Gastroesophageal sphincter (tissue), 3 donors: ENCODE data around the gene SLC22A15.

Experiments
- EP300 ChIP-seq: sonication (generic); formaldehyde crosslinking; IDR thresholded peaks from one replicate; pipeline ENCODE4 v1.6.1; 2017; ENCODE audit warnings: antibody characterized with exemption, mild to moderate bottlenecking
- POLR2A ChIP-seq, 2 donors: fragments of 450-650 bp; IDR thresholded peaks; one replicate each; pipeline ENCODE4 v1.6.1; 2017; ENCODE audit warnings: antibody characterized with exemption in 2 of 2, mild to moderate bottlenecking in 2 of 2, moderate library complexity in 1 of 2
- POLR2AphosphoS5 ChIP-seq: sonication (generic); formaldehyde crosslinking; IDR thresholded peaks from one replicate; pipeline ENCODE4 v1.6.1; 2017; ENCODE audit warnings: antibody characterized with exemption
- TF ChIP-seq, protein P1 (sequence below), 4 experiments: fragments of 200-600 bp in 2 of 4; fragments of 450-650 bp in 2 of 4; sonication (generic) in 1 of 4; IDR thresholded peaks; one replicate each; pipeline ENCODE4 v1.5.1; 2017 to 2019; ENCODE audit warnings: antibody characterized with exemption in 4 of 4, mild to moderate bottlenecking in 2 of 4, moderate library complexity in 2 of 4

DNA sequence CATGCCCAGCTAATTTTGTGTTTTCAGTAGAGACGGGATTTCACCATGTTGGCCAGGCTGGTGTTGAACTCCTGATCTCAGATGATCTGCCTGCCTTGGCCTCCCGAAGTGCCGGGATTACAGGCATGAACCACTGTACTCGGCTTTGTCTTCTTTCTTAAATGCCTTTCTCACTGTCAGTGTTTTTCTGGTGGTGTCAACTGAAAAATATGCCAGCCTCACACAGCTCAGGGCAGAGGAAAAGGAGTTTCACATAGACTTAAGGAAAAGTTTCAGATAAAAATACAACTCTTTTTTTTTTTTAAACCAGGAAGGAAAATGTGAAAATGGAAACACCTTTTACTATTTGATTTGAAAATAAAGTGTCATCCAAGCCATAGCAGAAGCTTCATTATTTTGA lies 130.3 kb downstream of the SLC22A15 start:
- TF ChIP-seq, protein P1, sequence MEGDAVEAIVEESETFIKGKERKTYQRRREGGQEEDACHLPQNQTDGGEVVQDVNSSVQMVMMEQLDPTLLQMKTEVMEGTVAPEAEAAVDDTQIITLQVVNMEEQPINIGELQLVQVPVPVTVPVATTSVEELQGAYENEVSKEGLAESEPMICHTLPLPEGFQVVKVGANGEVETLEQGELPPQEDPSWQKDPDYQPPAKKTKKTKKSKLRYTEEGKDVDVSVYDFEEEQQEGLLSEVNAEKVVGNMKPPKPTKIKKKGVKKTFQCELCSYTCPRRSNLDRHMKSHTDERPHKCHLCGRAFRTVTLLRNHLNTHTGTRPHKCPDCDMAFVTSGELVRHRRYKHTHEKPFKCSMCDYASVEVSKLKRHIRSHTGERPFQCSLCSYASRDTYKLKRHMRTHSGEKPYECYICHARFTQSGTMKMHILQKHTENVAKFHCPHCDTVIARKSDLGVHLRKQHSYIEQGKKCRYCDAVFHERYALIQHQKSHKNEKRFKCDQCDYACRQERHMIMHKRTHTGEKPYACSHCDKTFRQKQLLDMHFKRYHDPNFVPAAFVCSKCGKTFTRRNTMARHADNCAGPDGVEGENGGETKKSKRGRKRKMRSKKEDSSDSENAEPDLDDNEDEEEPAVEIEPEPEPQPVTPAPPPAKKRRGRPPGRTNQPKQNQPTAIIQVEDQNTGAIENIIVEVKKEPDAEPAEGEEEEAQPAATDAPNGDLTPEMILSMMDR (IDR thresholded peaks at IDR 0.05), result no peak
- TF ChIP-seq POLR2AphosphoS5, result no peak
- no peak for TF ChIP-seq POLR2A (IDR thresholded peaks at IDR 0.05)
- TF ChIP-seq EP300, result no peak
